HFFc6 (cell line): ENCODE measurements around the gene BACE2. TPM values are rescaled to one million over a fixed set of nuclear protein-coding genes. Genes with fewer than 3 reads are reported as not detected.
"Not testable (repeated sequence)": the region's sequence is repeated elsewhere in the genome, so short reads cannot be mapped to it uniquely, and the experiment has no call there.

Source experiments
- DNase-seq: peaks from one replicate; pipeline ENCODE4 v3.0.0-alpha.2; 2018
- H3K27ac Mint-ChIP-seq: 2 replicates; pipeline ENCODE4 v1.8.0; 2020; ENCODE audit warnings: mild to moderate bottlenecking, mixed read lengths
- H3K27me3 Mint-ChIP-seq: 2 replicates; pipeline ENCODE4 v1.8.0; 2021; ENCODE audit warnings: mild to moderate bottlenecking, moderate library complexity, mixed read lengths; ENCODE audit not compliant: insufficient read depth
- H3K36me3 Mint-ChIP-seq: 2 replicates; pipeline ENCODE4 v1.8.0; 2021; ENCODE audit warnings: low read depth, mixed read lengths
- H3K4me1 Mint-ChIP-seq: 2 replicates; pipeline ENCODE4 v1.8.0; 2020; ENCODE audit warnings: low read depth, mixed read lengths
- H3K4me3 Mint-ChIP-seq: 2 replicates; pipeline ENCODE4 v1.8.0; 2020; ENCODE audit warnings: mild to moderate bottlenecking, moderate library complexity, mixed read lengths
- H3K9me3 Mint-ChIP-seq: 2 replicates; pipeline ENCODE4 v1.8.0; 2020; ENCODE audit warnings: mild to moderate bottlenecking, mixed read lengths
- CTCF ChIP-seq: fragments of 200-600 bp; sonication (generic); IDR thresholded peaks from 2 replicates; pipeline ENCODE4 v1.5.0; 2021; ENCODE audit warnings: antibody characterized with exemption, mild to moderate bottlenecking
- total RNA-seq, 6 experiments: library from RNA; stranded (reverse); fragmentation: NEBNext Ultra II Directional; extraction: Animal tissue kit (Norgen Biotek cat#: 25700); gene quantifications; 2 replicates in 1 of 6; 3 replicates in 5 of 6; pipeline ENCODE4 v1.2.3, GENCODE V29; 2021

The BACE2 gene
- total RNA-seq, 6 experiments from 2014 or later = 2.8 to 13.2 (median 3.8) TPM

GRCh38 chr21:41241341-41241740, 73.4 kb downstream of the BACE2 start:
- peaks cover 45% of the 10 kb centered on the region for H3K9me3 Mint-ChIP-seq
- DNase-seq = no peak
- no peaks in the 10 kb centered on the region for H3K4me1 Mint-ChIP-seq
- H3K27ac Mint-ChIP-seq = no peak overlapping the region
- TF ChIP-seq CTCF = no peak
- H3K36me3 Mint-ChIP-seq = peaks cover 5% of the 10 kb centered on the region; the same call in 1 of the 2 replicates
- H3K27me3 Mint-ChIP-seq = no peaks in the 10 kb centered on the region; the same call in 1 of the 2 replicates
- no peak overlapping the region for H3K4me3 Mint-ChIP-seq

GRCh38 chr21:41242238-41242829, 74.4 kb downstream of the BACE2 start:
- H3K27me3 Mint-ChIP-seq = no peaks in the 10 kb centered on the region; the same call in 1 of the 2 replicates
- TF ChIP-seq CTCF = no peak
- no peak for DNase-seq
- peaks cover 10% of the 10 kb centered on the region; the same call in 1 of the 2 replicates for H3K36me3 Mint-ChIP-seq
- H3K4me1 Mint-ChIP-seq = no peaks in the 10 kb centered on the region
- no peak overlapping the region for H3K4me3 Mint-ChIP-seq
- H3K27ac Mint-ChIP-seq = no peak overlapping the region
- peaks cover 52% of the 10 kb centered on the region for H3K9me3 Mint-ChIP-seq

GRCh38 chr21:41243107-41243506, 75.1 kb downstream of the BACE2 start:
- peaks cover 52% of the 10 kb centered on the region for H3K9me3 Mint-ChIP-seq
- peaks cover 5% of the 10 kb centered on the region for H3K36me3 Mint-ChIP-seq
- no peak overlapping the region for H3K27ac Mint-ChIP-seq
- TF ChIP-seq CTCF = no peak
- no peak for DNase-seq
- H3K4me3 Mint-ChIP-seq = no peak overlapping the region
- no peaks in the 10 kb centered on the region for H3K4me1 Mint-ChIP-seq
- no peaks in the 10 kb centered on the region; the same call in 1 of the 2 replicates for H3K27me3 Mint-ChIP-seq

GRCh38 chr21:41244266-41244880, 76.4 kb downstream of the BACE2 start:
- not testable (repeated sequence) for H3K4me1 Mint-ChIP-seq, DNase-seq, H3K36me3 Mint-ChIP-seq, H3K27me3 Mint-ChIP-seq, H3K27ac Mint-ChIP-seq, H3K4me3 Mint-ChIP-seq
- peaks cover 60% of the 10 kb centered on the region for H3K9me3 Mint-ChIP-seq

- H3K27ac Mint-ChIP-seq = no peak overlapping the region
- peaks cover 11% of the 10 kb centered on the region for H3K36me3 Mint-ChIP-seq
- no peak for DNase-seq
- no peak for TF ChIP-seq CTCF
- no peak overlapping the region for H3K4me3 Mint-ChIP-seq
- H3K27me3 Mint-ChIP-seq = no peaks in the 10 kb centered on the region; the same call in none of the 2 replicates
- H3K9me3 Mint-ChIP-seq = peaks cover 63% of the 10 kb centered on the region
- no peaks in the 10 kb centered on the region; the same call in 1 of the 2 replicates for H3K4me1 Mint-ChIP-seq
Measured at GRCh38 chr21:41245509-41246135, 77.7 kb downstream of the BACE2 start.

- Mint-ChIP-seq H3K27ac (no peak overlapping the region), H3K4me1 (peaks cover 3% of the 10 kb centered on the region; the same call in 1 of the 2 replicates), H3K27me3 (peaks cover 2% of the 10 kb centered on the region), H3K36me3 (peaks cover 16% of the 10 kb centered on the region), H3K9me3 (peaks cover 67% of the 10 kb centered on the region), H3K4me3 (no peak overlapping the region)
- DNase-seq = no peak
- TF ChIP-seq CTCF = no peak
Measured at GRCh38 chr21:41246808-41247207, 78.8 kb downstream of the BACE2 start.
